ENCODE measurements around the gene ATL3.
"Not testable (repeated sequence)": the region's sequence is repeated elsewhere in the genome, so short reads cannot be mapped to it uniquely, and the experiment has no call there.

ATL3 gene

DNA sequence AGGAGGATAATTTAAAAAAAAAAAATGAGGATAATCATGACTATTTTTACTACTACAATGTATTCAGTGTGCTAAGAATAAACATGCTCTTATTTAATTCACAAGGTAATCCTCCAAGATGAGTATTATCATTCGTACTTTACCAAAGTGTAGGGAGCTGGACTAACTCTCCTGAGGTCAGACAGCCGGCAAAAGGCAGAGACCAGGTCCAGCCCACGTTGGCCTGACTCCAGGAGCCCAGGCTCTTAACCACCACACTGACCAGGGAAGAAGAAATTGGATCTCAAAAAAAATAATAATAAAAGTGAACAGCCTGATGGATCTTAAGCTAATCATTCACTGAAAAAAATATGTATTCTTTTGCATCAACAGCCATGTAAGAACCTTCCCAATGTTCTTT, 82.2 kb downstream of the ATL3 start:
- DNase-seq (ENCODE audit: low spot score): no peak

DNA sequence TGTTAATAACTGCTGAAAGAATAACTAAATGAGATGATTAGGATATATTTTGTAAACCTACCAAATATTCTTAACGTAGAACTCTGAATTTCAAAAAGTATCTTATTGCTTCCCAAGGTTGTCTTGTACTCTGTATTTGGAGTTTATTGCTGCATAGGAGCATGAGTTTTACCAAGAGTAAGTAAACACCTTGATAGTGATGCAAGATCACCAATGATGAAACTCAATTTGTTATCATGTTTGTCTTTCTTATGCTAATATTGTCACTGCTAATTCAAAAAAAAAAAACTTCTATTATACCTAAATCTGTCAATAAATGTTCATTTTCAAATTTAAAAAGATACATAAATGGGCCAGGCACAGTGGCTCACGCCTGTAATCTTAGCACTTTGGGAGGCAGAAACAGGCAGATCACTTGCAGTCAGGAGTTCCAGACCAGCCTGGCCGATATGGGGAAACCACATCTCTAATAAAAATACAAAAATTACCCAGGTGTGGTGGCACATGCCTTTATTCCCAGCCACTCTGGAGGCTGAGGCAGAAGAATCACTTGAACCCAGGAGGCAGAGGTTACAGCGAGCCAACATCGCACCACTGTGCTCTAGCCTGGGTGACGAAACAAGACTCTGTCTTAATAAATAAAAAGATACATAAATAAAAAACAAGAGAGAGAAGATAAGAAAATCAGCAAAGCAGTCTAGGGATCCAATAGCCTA, 84.6 kb downstream of the ATL3 start:
- DNase-seq (ENCODE audit: low spot score): no peak

DNA sequence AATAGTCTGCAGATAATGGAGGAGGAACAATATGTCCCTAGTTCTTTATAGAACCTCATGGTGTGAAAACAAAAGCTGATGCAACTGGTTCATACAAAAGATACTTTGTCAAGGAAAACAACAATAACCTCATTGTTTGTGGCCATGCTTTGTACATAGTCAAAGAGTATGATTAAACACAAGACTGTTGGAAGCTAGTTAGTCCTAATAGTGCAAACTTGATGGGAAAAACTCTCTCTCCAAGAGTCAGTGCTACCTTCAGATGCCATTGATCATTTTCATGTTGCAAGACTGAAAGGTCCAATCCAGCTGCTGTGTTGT, 87.9 kb downstream of the ATL3 start:
- no peak for DNase-seq (ENCODE audit: low spot score)

GRCh38 chr11:63581224-63581623, 90.0 kb downstream of the ATL3 start:
- not testable (repeated sequence) for DNase-seq (ENCODE audit: low spot score)

- not testable (repeated sequence) for DNase-seq (ENCODE audit: low spot score)
These were observed 92.3 kb downstream of the ATL3 start for GRCh38 chr11:63578882-63579281.

DNA sequence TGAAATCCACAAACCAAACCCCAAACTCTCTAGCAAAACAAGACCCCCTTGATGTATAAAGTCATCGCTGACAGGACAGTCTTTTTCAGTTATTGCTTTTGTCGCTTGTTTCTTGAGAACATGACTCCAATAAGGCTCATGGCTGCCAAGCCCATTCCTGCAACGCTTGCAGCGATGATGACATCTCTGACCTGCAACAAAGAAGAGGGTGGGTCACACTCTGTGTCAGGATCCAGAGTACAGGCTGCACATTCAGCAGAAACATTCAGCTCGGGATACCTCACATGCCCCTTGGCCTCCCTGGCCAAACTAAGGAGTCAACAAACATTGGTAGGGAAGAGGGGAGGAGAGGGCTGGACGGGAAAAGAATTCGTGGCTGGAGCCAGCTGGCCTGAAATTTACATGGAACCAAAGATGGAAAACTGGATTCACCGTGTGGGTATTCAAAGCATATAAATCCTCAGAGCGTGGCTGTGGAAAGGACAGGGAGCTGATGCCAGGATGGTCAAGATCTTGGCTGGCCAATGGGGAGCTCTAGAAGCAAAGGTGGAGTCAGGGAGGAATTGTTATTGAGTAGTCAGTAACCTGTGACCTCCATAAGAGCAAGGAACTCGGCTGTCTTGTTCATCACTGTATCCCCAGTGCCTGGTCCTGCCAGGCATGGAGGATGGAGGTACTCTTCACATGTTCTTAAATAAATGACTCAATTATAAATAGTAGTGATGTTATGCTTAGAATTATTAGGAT, 96.1 kb downstream of the ATL3 start:
- peak; percentile 82 for DNase-seq (ENCODE audit: low spot score)

Measured in HuH-7 (cell line).